Hematopoietic multipotent progenitor cell (in vitro differentiated cells): ENCODE measurements around the gene CDKN2B. TPM values are rescaled to one million over a fixed set of nuclear protein-coding genes. Genes with fewer than 3 reads are reported as not detected.
A peak's percentile ranks its signal among the peaks of the same experiment; 100 is the strongest.
"Not testable (repeated sequence)": the region's sequence is repeated elsewhere in the genome, so short reads cannot be mapped to it uniquely, and the experiment has no call there.

Experiments
- DNase-seq, 3 donors: peaks; one replicate each; pipeline ENCODE4 v3.0.0-alpha.2; 2011 to 2015; ENCODE audit warnings: low read depth in 2 of 3, low spot score in 2 of 3
- small RNA-seq: library from RNA; depleted of rRNA; stranded (forward); fragments of <200 nt; gene quantifications from one replicate; pipeline ENCODE3, GENCODE V24; 2012
- total RNA-seq: library from RNA; depleted of rRNA; stranded (reverse); fragments of >200 nt; gene quantifications from one replicate; pipeline ENCODE4 v1.2.3, GENCODE V29; 2012

CDKN2B gene
- total RNA-seq, 1 donor = under 0.01 TPM

GRCh38 chr9:21970800-21971640 lies 38.1 kb downstream of the CDKN2B start:
- DNase-seq = no peak

GRCh38 chr9:21969951-21970799 lies 38.9 kb downstream of the CDKN2B start:
- DNase-seq = no peak

GRCh38 chr9:21969011-21969940 lies 39.8 kb downstream of the CDKN2B start:
- DNase-seq = no peak

- no peak for DNase-seq
Observed at GRCh38 chr9:21968331-21969010, 40.6 kb downstream of the CDKN2B start.

- DNase-seq = peak in 1 of 3 donors; percentile 44
Observed at GRCh38 chr9:21967702-21968101, 41.4 kb downstream of the CDKN2B start.

- DNase-seq = no peak
Observed at GRCh38 chr9:21967169-21967568, 41.9 kb downstream of the CDKN2B start.

- no peak for DNase-seq
Observed at GRCh38 chr9:21966140-21966851, 42.8 kb downstream of the CDKN2B start.

- DNase-seq = peak in 2 of 3 donors; percentile 55 to 72
Observed at GRCh38 chr9:21965401-21965951, 43.6 kb downstream of the CDKN2B start.

GRCh38 chr9:21964925-21965385 lies 44.1 kb downstream of the CDKN2B start:
- DNase-seq = peak in 2 of 3 donors; percentile 69 to 77

GRCh38 chr9:21961569-21961968 lies 47.5 kb downstream of the CDKN2B start:
- DNase-seq = no peak

- DNase-seq = not testable (repeated sequence)
Observed at GRCh38 chr9:21959268-21959667, 49.8 kb downstream of the CDKN2B start.

- no peak for DNase-seq
Observed at GRCh38 chr9:21958833-21959232, 50.3 kb downstream of the CDKN2B start.

Small RNA genes within 50 kb of the gene (small RNA-seq; reads per million reads assigned to genes)
- not detected for gene RF02045

Other genes with a start within 250 kb of the CDKN2B start
- 14.0 TPM for gene MTAP, start 206.7 kb downstream of the CDKN2B start, total RNA-seq
- 0.27 TPM for gene CDKN2A, start 14.9 kb downstream of the CDKN2B start, total RNA-seq
- gene CDKN2B-AS1, start 14.5 kb downstream of the CDKN2B start, total RNA-seq = not detected